Measurements from ENCODE around the gene CDCA3.

- TF ChIP-seq ZFP82 (CRISPR knock-in tag; IDR thresholded peaks at IDR 0.05; ENCODE audit: borderline replicate concordance) (no peak), FOXP1 (IDR thresholded peaks at IDR 0.05) (no peak), FOXP1 (CRISPR knock-in tag; IDR thresholded peaks at IDR 0.05) (no peak), MAZ (IDR thresholded peaks at IDR 0.05; ENCODE audit: borderline replicate concordance, low read depth, low read length) (no peak), MAZ (CRISPR knock-in tag; IDR thresholded peaks at IDR 0.05; ENCODE audit: low read depth) (no peak), RAD21 (CRISPR knock-in tag; IDR thresholded peaks at IDR 0.05) (no peak)
Observed at GRCh38 chr12:6845395-6845794, 5.7 kb downstream of the CDCA3 start.

All from HepG2 (cell line).